Bone marrow (tissue), 2 donors: ENCODE measurements around the gene MAP3K5.

Experiments used
- DNase-seq, 2 donors: peaks; one replicate each; lab custom pipeline; 2025; lab: John Stamatoyannopoulos, UW

The MAP3K5 gene

DNA sequence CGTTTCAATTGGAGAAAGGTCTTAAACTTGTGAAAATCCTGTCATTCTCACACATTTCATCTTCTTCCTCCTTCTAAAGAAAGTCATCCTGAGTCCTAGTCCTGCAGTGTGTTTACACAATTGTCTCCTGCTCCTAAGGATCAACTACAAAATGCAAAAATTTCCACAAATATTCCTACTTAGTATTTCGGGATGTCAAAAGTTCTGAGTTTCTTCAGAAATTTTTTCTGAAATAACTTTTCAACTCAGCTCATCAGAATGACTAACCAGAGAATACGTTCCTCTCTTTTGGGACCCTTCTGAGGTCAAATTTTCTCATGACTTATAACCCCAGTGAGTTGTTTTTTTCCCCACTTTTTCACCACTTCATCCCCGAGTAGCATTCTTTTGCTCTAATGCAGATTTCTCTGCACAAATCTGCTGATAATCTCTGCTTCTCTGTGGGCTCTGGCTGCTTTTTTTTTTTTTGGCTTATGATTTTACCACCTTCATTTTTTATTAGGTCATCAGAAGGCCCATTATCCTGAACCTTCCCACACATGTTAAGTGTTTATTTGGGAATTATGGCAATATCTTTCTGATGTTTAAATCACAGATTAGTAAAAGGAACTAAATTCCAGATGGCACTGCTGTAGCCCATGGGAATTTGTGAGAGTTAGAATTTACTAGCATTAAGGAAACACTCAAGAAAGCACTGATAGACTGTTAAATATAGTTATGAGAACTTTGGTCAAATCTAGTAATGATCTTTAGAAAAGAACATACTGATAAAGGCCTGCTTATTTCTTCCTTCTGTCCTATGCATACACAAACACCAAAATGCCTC, 41.4 kb downstream of the MAP3K5 start:
- DNase-seq, result no peak

GRCh38 chr6:136749359-136749997, 42.8 kb downstream of the MAP3K5 start:
- peak in 1 of 2 donors; percentile 43 for DNase-seq

DNA sequence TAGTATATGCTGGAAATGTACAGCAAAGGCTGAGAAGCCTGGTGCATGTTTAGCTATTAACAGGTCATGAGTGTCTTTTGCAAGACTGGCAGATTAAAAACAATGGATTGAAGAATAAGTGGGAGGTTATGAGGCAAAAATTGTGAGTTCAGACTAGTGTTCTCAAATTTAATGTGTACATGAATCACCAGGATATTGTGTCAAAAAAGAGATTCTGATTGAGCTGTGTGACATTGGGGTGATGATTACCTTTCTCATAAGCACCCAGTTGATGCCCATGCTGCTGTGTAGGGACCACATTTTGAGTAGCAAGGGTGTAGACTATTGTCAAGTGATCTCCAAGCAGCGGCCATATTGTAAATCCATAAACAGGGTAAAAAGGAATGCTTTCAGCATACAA, 44.8 kb downstream of the MAP3K5 start:
- DNase-seq, result no peak

DNA sequence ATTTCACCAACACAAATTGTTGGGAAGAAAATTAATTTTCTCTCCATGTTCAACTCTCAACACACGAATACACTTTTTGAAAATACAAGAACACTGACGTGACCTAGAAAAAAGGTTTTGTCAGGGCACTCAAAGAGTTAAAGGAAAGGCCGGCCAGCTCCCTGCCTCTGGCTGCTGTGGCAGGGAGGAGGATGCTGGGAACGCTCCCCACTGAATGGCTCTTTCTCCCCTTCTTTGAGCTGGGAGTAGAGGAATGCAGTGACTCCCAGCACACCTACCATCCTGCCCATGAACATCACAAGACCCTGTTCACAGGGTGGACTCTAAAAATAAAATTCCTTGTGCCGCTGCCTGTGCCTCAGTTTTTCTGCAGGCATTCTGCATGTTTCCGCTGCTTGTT, 47.0 kb downstream of the MAP3K5 start:
- DNase-seq, result no peak

- no peak for DNase-seq
Observed at GRCh38 chr6:136744889-136745288, 47.4 kb downstream of the MAP3K5 start.

- DNase-seq, result no peak
Observed at GRCh38 chr6:136742125-136742524, 50.2 kb downstream of the MAP3K5 start.

GRCh38 chr6:136740050-136740974, 52.0 kb downstream of the MAP3K5 start:
- DNase-seq, result no peak

DNA sequence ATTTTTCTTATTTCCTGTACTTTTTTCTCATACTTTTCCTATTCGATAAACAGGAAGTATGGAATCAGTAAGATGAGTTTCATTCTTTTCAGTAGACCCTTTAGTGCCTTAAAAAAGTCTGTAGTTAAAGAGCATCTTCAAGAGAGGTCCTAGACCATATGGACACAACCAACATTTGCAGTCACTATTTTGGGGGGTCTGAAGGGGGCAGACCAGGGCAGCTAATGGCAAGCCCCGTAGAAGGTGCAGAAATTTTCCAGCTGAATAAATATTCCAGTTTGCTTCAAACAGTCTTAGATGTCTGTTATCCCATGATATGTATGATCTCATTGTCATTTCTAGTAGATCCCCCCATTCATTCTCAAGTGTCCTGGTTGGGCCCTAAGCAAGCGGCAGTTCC, 52.8 kb downstream of the MAP3K5 start:
- no peak for DNase-seq

DNA sequence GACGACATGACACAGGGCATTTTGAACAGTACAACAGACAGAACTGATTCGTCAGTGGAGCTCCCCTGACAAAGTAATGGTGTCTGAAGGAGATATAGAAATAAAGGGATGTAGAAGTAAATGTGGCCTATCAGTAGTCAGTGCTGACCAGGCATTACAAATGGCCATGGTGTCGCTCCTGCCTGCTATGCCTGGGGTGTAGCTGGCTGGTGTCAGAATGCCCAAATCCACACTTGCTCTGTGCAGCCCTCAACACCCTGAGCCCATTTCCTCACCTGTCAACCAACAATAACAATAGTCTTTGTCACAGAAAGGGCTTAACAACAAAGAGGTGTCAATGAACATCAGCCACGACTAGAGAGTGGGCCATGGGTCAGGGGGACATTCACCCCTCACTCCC, 53.2 kb downstream of the MAP3K5 start:
- DNase-seq, result no peak

DNA sequence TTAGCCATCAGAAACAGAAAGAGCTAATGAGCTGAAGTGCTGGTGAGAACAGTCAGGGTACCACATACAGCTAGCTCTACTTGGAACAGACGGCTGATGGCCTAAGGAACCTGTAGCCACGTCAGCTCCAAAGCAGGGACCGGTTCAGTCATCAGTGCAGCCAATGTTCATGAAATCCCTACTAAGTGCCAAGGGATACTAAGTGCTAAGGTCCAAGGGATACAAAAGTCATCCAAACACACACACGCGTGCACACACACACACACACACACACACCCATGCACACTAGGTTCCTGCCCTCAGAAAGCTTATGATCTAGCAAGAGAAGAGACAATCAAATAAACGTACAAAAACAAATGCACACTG, 53.6 kb downstream of the MAP3K5 start:
- DNase-seq, result no peak

- no peak for DNase-seq
Observed at GRCh38 chr6:136737871-136738691, 54.2 kb downstream of the MAP3K5 start.

DNA sequence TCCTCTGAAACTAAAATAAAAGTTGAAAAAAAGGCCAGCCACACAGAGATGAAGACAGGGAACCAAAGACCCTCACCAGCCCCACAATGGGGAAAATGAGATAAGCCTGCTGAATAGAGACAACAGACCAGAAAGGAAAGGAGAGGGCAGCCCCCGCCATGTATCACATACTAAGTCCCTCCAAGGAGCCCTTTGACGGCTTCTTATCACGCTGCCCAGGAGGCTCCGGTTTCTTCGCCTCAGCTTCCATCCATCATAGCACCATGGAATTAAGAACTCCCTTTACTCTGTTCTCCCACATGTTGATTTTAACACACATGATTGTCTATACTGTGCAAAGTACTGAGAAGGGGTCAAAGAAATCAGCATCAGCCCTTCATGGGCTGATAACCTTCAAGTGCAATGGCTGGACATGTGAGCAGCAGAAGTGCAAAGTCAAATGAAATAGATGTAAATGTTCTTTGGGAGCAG, 54.9 kb downstream of the MAP3K5 start:
- DNase-seq, result no peak

DNA sequence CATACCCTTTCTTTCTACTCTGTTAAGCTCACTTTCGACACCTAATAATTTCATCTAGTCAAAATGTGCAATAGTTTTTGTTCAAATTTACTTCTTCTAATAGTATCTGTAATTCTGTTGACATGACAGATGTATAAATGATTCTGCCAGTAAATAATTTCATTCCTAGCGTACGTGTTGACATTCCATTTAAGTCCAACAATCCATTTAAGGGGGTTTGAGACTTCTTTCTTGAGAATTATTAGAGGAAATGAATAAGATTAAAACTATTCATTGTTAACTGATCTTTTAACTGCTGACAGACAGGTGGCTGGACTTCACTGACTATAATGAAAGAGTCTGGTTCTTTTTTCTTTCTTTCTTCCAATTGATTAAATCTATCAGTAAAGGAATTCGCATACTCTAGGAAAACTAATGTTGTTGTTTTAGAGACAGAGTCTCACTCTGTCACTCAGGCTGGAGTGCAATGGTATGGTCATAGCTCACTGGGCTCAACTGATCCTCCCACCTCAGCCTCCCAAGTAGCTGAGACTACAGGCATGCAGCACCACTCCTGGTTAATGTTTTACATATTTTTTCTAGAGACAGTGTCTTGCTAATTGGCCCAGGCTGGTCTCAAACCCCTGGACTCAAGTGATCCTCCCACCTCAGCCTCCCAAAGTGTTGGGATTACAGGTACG, 55.9 kb downstream of the MAP3K5 start:
- no peak for DNase-seq

- no peak for DNase-seq
Observed at GRCh38 chr6:136734977-136735376, 57.3 kb downstream of the MAP3K5 start.

DNA sequence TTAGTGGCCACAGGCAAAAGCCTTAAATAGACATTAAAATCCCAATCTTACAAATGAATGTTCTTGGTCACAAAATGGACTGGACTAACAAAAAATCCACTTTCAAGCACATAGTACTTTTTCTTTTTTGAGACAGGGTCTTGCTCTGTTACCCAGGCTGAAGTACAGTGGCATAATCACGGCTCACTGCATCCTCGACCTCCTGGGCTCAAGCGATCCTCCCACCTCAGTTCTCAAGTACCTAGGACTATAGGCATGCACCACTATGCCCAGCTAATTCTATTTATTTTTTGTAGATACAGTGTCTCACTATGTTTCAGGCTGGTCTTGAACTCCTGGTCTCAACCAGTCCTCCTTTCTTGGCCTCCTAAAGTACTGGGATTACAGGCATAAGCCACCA, 59.4 kb downstream of the MAP3K5 start:
- DNase-seq, result no peak

- DNase-seq, result no peak
Observed at GRCh38 chr6:136729832-136730231, 62.4 kb downstream of the MAP3K5 start.

- DNase-seq, result no peak
Observed at GRCh38 chr6:136728976-136729515, 63.2 kb downstream of the MAP3K5 start.

DNA sequence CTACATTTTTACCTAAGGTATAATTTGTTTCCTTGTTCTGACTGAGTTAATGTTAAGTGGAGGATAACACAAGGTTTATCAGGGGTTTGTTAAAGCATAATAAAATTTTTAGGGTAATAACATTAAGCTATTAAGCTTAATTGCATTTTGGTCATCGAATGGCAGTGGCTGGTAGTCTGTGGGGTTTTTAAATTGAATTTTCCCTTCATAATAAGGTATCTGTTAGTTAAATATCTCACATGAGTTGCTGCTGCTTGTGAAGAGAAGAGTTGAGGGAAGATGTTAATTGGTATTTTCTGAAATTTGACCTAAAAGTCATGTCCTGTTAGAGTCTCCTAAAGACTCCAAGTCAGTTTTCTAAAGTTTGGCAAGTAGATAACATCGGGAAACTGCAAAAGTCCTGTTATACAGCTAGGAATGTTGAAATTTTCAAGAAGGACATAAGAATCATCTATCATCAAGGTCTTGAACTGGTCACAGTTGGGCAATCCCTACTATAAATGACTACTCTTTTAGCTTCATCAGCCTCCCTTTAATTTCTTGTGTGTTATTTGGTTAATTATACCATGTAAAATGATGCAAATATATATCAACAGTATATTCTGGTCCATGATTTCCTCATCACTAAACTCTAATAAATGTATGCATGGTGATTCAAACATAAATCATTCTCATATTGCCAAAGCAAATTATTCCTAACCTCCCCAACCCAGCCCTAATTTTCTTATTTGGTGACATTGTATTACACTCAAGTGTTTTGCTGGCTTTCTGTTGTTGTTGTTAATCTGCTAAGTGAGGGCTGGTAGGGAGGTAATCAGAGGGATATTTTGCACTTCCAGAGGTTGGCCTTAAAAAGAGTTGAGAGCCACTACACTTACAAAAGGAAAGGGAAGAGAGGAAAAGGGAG, 64.0 kb downstream of the MAP3K5 start:
- DNase-seq, result no peak

- DNase-seq, result no peak
Observed at GRCh38 chr6:136726837-136727557, 65.3 kb downstream of the MAP3K5 start.
